Stimulated activated CD8-positive, alpha-beta memory T cell treated with anti-CD3 and anti-CD28 coated beads, Interleukin-7, amount 100 ng/mL, for 4 hours (primary cell): ENCODE results near the gene TMCC3.
"Not testable (repeated sequence)": the region's sequence is repeated elsewhere in the genome, so short reads cannot be mapped to it uniquely, and the experiment has no call there.

Experiments used
- DNase-seq, 2 donors: peaks; one replicate each; pipeline ENCODE4 v3.0.0-alpha.2; 2020; ENCODE audit warnings: low read depth in 2 of 2

TMCC3 gene, protein sequence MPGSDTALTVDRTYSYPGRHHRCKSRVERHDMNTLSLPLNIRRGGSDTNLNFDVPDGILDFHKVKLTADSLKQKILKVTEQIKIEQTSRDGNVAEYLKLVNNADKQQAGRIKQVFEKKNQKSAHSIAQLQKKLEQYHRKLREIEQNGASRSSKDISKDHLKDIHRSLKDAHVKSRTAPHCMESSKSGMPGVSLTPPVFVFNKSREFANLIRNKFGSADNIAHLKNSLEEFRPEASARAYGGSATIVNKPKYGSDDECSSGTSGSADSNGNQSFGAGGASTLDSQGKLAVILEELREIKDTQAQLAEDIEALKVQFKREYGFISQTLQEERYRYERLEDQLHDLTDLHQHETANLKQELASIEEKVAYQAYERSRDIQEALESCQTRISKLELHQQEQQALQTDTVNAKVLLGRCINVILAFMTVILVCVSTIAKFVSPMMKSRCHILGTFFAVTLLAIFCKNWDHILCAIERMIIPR

DNA sequence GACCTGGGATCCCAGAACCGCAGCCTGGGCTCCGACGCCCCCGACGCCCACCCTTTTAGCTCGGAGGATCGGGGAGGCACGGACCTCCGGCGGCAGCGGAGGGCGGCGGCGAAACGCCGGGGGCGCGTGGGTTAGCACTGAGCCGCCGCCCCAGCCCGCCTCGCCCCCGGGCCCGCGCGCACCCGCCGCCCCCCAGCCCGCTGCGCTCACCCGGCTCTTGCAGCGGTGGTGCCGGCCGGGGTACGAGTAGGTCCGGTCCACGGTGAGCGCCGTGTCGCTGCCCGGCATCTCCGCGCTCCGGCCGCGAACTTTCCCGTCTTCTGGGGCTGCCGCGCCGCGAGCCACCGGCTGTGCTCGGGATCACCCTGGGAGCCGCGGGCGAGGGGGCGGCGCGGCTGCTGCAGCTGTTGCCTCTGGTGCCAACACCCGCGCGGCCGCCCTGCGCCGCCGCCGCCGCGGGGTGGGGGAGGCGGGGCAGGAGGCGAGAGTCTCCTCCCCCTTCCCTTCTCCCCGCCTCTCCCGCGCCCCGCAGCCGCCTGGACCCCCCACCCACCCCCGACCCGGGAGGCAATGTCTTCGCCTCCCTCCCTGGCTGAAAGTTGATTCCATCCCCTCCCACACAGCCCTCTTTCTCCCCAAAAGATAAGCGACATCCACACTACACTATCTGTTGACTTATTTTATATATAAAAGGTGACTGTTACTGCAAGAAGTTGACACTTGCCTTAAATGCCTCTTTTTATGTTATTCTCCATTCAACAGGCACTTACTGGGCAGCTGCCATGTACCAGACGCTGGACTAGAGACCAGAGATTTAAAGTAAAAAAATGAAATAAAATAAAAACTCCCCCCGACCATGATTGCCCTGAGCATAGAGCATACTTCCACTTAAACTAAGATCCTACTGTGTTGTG lies at the start of gene TMCC3:
TMCC3 (minus strand) TSS at position 415 of the 914 bp plus-strand sequence; CDS start at position 288, 127 bp downstream.
- DNase-seq, result peak in 1 of 2 donors; percentile 42

GRCh38 chr12:94699801-94700200 lies 49.4 kb upstream of the TMCC3 start:
- no peak for DNase-seq

GRCh38 chr12:94698578-94698977 lies 48.2 kb upstream of the TMCC3 start:
- DNase-seq, result no peak

DNA sequence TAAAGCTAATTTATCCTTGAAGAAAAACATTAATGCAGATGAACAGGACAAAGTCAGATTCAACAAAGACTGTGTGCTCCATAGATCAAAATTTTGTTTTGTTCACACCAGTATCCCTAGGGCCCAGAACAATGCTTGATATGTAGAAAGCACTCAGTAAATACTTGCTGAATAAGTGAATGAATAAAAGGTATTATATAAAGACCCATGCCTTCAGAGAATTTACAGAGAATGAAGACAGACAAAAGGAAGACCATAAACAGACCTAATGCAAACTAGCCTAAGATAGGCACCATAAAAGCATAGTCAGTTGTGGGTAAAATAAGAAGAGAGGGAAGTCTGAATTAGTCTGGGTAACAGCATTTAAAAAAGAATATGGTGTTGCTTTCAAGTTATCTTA lies 47.3 kb upstream of the TMCC3 start:
- DNase-seq, result no peak

- no peak for DNase-seq
Measured at GRCh38 chr12:94694732-94695131, 44.4 kb upstream of the TMCC3 start.

DNA sequence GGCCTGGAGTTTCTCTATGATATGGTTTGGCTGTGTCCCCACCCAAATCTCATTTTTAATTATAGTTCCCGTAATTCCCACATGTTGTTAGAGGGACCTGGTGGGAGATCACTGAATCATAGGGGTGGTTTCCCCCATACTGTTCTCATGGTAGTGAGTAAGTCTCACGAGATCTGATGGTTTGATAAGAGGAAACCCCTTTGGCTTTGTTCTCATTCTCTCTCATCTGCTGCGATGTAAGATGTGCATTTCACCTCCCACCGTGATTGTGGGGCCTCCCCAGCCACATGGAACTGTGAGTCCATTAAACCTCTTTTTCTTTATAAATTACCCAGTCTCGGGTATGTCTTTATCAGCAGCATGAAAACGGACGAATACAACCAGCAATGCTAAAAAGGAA lies 42.5 kb upstream of the TMCC3 start:
- DNase-seq, result not testable (repeated sequence)

DNA sequence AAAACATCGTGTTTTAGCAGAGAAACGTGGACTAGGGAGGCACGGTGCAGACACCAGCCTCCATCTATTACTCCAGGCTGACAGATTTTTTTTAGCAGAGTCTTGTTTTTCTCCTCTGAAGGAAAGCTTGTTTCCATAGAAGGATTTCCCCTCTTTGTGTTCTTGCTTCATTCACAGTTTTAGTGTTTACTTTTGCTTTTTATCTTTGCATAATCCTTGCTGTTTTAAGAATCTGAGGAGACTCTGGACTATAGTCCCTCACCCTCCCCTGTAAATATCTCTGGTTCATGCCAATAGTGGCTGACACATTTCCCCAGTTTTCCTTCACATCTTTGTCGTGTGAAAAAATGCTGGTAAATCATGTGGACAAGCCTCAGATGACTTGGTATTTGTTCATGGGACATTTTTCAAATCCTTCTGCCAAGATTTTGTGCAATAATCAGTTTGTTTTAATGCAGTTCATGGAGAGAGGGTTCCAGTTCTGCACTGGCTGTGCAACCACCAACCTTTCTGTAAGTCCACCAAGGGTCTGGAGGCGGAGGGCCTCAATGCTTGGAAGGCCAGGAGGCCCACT lies 39.9 kb upstream of the TMCC3 start:
- no peak for DNase-seq

- DNase-seq, result no peak
Measured at GRCh38 chr12:94689646-94690036, 39.3 kb upstream of the TMCC3 start.

DNA sequence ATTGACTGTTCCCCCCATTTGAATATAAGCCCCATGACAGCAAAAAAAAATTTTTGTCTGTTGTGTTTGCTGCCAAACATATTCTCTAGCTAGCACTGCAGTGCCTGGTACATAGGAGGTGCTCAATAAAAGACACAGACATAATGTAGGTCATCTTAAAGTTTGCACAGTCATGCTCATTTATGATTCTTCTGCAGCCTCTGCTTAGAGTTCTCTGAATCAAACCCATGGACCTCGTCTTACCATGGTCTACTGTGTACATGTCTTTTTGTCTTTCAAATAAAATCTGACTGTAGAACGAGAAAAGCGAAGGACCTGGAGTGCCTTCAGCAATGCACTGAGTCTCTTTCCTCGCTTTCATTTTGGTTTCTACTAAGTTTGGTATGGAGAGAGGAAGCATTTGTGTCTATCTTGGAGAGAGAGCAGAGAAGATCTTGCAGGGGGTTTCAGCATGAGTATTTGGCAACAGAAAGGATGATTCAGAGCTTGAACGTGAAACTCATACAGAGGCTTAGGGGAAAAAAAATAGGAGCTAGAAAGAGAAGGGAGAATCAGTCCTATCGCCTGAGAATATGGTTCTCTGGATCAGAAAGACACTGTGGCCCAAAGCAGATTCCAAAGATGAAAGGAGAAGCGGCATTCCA lies 38.8 kb upstream of the TMCC3 start:
- DNase-seq, result no peak

DNA sequence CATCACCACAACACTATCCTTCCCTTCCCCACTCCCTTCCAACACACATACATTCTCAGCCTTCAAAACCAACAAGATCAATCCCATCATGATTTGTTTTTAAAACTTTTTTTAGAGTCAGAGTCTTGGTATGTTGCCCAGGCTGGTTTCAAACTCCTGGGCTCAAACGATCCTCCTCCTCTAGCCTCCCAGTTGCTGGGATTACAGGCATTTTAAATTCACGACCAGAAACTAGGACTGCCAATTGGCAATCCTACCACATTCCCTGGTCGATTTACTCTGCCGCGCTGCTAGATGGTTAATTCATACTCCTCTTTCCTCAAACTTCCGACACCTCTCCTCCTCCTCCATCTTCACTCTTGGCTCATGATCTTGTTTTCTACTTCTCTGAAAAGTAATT lies 37.5 kb upstream of the TMCC3 start:
- DNase-seq, result no peak

DNA sequence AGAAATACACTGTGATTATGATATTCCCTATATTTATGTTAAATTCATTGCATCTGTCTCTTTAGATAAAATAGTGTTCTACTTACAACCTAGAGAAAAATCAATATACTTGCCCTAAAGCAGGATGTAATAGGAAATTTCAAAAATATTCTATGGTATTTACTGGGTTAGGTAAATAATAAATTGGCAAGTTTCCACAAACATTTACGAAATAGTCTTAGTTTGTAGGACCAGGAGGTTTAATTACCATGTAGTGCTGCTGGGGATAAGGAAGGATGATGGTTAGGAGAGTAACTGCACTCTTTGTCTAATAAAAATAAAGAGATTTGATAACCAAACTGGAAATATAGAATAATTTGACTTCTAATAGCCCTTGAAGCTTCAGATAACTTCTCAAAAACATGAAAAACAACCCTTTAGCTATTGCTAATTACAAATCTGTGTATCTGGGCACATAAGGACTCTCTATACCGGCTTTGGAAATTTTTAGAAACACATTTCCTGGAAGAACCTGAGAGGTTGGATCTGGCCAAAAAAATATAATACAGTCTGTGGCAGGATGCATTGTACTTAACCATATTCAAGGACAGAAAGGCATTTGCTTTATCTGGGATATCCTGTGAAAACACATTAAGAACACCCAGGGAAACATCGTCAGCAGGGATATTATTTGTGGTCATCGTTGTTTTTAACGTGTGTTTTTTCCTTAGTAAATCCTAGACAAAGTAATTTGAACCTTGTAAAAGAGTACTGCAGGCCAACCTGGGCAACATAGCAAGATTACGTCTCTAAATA lies 36.7 kb upstream of the TMCC3 start:
- no peak for DNase-seq

GRCh38 chr12:94684416-94685142 lies 34.2 kb upstream of the TMCC3 start:
- no peak for DNase-seq

- no peak for DNase-seq
Measured at GRCh38 chr12:94679554-94680195, 29.3 kb upstream of the TMCC3 start.

GRCh38 chr12:94678849-94679248 lies 28.5 kb upstream of the TMCC3 start:
- DNase-seq, result no peak

DNA sequence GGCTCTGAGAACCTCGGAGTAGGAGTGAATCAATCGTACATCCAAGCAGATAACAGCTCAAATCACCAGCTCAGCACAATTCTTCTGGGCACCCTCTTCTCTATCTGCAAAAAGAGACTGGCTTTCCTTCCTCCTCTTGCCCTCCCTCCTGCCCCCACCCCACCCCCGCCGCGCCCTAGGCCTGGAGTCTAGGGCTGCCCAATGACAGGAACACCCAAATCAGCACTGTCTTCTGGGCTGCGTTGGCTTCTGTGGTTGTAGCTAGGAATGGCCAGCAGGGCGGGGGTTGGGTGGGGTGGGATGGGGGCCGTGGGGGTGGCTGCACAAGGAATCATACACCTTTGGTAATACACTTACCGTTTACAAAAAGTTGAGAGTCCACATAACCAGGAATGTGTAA lies 28.0 kb upstream of the TMCC3 start:
- DNase-seq, result no peak

GRCh38 chr12:94677778-94678177 lies 27.4 kb upstream of the TMCC3 start:
- DNase-seq, result no peak

GRCh38 chr12:94676922-94677321 lies 26.6 kb upstream of the TMCC3 start:
- no peak for DNase-seq

DNA sequence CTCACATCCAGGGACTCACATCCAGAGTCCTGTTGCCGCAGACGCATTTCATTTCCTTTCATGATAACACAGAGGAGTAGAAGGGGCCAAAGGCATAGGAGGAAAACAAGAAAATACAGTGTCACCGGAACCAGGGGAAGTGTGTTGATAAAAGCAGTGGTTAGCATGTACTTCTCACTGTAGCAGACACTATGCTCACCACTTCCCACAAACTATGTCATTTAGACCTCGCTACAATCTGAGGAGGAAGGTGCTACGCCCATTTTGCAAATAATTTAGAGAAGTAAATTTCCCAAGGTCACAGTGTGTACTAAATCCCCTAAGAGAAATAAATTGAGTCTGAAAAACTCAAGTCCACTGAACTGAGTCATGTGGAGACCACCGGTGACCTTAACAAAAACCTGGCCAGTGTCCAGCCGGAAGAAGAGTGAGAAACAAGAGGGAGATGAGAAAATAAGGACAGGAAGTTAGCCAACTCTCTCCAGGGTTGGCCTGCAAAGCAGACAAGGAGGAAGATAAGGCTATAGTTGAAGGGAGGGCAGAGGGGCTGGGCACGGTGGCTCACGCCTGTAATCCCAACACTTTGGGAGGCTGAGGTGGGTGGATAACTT lies 25.8 kb upstream of the TMCC3 start:
- DNase-seq, result peak in 1 of 2 donors; percentile 12

GRCh38 chr12:94674835-94675234 lies 24.5 kb upstream of the TMCC3 start:
- no peak for DNase-seq
